ENCODE measurements around the gene SPAG4.

DNA sequence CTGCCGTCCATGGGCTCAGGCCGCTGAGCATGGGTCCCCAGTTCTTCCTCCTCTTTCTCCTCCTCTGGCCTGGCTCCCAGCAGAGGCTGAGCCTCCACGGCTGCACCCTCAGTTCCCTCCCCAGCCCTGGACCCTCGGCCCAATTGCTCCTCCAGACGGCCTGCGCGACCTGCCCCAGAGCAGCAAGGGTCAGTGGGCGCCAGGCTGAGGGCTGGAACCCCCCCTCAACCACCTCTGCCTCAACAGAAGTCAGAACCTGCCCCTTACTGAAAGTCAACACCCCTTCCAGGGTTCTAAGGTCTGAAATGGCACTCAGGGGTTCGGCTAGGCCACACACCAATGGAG lies 15.9 kb upstream of the SPAG4 start:
- TF ChIP-seq, protein P1, sequence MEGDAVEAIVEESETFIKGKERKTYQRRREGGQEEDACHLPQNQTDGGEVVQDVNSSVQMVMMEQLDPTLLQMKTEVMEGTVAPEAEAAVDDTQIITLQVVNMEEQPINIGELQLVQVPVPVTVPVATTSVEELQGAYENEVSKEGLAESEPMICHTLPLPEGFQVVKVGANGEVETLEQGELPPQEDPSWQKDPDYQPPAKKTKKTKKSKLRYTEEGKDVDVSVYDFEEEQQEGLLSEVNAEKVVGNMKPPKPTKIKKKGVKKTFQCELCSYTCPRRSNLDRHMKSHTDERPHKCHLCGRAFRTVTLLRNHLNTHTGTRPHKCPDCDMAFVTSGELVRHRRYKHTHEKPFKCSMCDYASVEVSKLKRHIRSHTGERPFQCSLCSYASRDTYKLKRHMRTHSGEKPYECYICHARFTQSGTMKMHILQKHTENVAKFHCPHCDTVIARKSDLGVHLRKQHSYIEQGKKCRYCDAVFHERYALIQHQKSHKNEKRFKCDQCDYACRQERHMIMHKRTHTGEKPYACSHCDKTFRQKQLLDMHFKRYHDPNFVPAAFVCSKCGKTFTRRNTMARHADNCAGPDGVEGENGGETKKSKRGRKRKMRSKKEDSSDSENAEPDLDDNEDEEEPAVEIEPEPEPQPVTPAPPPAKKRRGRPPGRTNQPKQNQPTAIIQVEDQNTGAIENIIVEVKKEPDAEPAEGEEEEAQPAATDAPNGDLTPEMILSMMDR (IDR thresholded peaks at IDR 0.05) = no peak
- no peak for TF ChIP-seq POLR2A (IDR thresholded peaks at IDR 0.05)
